ENCODE measurements around the gene HIRA.

The HIRA gene

DNA sequence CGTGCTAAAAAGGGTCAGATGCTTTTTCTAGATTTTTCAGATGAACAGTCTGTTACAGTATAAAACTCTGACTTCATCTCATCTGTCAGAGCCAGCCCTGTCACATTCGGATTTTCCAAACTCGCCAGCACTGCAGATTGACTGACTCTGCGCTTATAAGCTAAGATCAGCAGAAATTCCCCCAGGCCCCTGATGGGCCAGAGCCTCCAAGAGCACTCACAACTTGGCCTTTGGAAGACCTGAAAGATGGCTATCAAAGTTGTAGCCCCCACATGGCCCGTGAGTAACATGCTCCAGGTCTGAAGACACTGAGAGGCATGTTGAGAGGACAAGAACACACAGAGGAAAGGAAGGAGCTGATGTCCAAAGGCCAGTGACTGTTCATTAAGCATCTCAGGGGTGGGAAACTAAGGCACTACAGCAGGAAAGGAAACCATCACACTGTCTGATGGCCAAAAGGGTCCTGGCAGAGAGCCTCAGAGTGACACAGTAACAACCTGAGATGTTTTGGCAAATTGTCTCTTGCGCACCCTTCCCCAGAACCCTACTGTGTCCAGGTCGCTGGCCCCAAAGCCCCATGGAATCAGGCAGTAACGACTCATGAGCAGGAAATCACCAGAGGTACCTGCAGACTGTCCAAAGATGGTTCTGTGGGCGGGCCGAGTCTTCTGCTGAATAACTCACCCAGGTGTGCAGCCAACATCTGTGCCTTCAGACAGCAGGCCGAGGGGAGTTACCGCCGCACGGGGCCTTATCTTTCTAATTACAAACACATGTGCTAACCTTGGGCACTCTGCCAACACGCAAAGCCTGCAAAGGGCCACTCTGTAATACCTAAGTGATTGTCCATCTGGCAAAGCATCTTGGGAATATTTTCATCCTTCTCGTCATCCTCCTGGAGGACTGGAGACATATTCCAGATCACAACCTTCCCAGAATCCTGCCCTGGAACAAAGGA is 23.6 kb downstream of the HIRA start:
- no peak overlapping the region for H3K4me3 ChIP-seq (ENCODE audit: low read depth, low read length)
- peak; percentile 34 for DNase-seq (ENCODE audit: low read depth)
- TF ChIP-seq, protein P1, sequence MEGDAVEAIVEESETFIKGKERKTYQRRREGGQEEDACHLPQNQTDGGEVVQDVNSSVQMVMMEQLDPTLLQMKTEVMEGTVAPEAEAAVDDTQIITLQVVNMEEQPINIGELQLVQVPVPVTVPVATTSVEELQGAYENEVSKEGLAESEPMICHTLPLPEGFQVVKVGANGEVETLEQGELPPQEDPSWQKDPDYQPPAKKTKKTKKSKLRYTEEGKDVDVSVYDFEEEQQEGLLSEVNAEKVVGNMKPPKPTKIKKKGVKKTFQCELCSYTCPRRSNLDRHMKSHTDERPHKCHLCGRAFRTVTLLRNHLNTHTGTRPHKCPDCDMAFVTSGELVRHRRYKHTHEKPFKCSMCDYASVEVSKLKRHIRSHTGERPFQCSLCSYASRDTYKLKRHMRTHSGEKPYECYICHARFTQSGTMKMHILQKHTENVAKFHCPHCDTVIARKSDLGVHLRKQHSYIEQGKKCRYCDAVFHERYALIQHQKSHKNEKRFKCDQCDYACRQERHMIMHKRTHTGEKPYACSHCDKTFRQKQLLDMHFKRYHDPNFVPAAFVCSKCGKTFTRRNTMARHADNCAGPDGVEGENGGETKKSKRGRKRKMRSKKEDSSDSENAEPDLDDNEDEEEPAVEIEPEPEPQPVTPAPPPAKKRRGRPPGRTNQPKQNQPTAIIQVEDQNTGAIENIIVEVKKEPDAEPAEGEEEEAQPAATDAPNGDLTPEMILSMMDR (conservative IDR thresholded peaks at IDR 0.05; ENCODE audit: low read depth, low read length), result no peak

DNA sequence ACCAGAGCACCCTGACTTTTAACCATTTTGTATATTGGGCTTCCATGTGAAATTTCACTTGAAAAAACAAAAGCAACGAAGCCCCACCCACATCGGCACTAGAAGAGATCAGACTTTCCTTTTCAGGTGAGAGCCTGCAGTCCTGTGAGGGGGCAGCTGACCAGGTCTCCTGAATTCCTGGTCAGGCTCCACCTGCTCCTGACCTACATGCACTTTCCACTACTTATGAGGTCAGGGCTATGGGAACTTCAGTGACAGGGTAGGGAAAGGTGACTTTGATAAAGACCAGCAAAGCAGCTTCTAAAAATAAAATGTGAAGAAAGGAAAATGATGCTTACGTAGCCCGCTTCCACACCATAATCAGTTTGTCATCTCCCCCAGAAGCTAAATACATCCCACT is 24.7 kb downstream of the HIRA start:
- DNase-seq (ENCODE audit: low read depth), result no peak
- H3K4me3 ChIP-seq (ENCODE audit: low read depth, low read length), result no peak overlapping the region
- TF ChIP-seq, protein P1 (conservative IDR thresholded peaks at IDR 0.05; ENCODE audit: low read depth, low read length), result no peak

DNA sequence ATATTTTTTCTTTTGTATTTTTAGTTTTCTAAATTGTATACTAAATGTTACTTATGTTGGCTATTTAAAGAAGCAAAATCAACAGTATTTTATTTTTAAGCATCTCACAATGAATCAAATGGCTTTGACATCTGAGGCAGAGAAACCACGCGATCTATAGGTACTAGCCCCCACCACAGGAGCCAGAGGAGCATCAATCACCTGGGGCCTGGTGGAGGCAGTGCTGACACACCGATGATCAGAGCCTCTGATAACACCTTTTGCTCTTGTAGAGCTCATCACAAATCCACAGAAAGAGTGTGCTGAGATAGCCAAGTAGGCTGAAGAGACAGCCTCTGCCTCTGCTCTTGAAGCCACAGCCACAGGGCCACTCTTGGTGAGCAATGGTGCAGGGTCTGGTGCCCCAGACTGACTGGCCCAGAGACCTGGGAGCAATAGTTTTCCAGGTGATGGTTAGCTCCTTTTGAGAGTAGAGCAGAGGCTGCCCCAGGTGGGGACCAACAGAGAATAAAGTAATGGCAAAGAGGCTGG is 25.2 kb downstream of the HIRA start:
- DNase-seq (ENCODE audit: low read depth), result no peak
- H3K4me3 ChIP-seq (ENCODE audit: low read depth, low read length), result no peak overlapping the region
- TF ChIP-seq, protein P1 (conservative IDR thresholded peaks at IDR 0.05; ENCODE audit: low read depth, low read length), result no peak

DNA sequence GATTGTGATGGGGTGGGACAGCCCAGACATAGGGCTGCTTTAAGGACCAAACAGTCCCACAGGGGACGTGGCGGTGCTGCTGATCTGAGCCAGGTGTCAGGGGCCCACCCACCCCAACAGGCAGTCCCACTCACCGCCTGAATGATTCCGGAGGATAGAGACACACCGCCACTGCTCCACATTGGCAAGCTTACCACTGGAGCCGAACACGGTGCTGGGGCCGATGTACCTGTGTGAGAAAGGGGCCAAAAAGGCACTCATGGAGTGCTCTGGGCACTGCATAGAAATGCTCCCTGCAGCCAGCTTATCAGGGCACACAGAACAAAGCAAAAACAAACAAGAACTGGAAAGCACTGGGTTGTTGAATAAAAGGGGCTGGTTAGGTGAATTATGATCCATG is 25.9 kb downstream of the HIRA start:
- TF ChIP-seq, protein P1 (conservative IDR thresholded peaks at IDR 0.05; ENCODE audit: low read depth, low read length), result no peak
- DNase-seq (ENCODE audit: low read depth), result no peak
- H3K4me3 ChIP-seq (ENCODE audit: low read depth, low read length), result no peak overlapping the region

DNA sequence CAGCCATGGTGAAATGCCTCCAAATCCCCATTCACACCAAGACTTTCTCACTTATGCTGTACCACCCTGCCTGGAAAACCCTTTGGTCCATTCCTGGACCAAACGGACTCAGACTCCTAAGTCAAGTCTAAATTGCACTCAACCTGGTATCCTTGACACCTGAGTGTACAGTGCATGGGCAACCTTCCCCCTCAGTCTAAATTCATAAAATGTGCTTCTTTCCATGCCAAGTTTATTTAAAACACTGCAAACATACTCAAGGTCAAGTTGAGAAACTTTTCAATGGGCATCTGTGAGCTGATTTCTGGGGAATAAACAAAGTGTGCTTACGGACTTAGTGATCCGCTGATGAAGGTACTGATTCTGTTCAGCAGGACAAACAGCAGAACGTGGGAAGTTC is 26.4 kb downstream of the HIRA start:
- no peak overlapping the region for H3K4me3 ChIP-seq (ENCODE audit: low read depth, low read length)
- no peak for DNase-seq (ENCODE audit: low read depth)
- TF ChIP-seq, protein P1 (conservative IDR thresholded peaks at IDR 0.05; ENCODE audit: low read depth, low read length), result no peak

DNA sequence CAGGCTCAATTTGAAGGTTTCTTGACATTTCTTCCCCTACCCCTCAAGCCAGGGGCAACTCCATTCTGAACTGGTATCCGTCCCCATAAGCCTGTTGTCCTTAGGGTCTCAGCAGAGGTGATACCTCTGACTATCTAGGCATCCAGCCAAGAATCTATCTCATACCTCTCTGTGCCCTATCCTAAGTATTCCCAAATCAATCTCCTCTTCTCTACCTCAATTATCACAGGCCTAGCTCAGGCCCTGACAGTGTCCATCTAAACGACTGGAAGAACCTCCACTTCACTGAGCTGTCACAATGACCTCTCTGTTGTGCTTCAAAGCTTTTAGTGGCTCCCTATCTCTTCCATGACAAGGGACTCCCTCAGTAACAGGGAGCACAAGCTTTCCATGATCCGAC is 26.9 kb downstream of the HIRA start:
- TF ChIP-seq, protein P1 (conservative IDR thresholded peaks at IDR 0.05; ENCODE audit: low read depth, low read length), result no peak
- DNase-seq (ENCODE audit: low read depth), result no peak
- H3K4me3 ChIP-seq (ENCODE audit: low read depth, low read length), result no peak overlapping the region

Data from choroid plexus epithelial cell (primary cell).